NCI-H510A (cell line): ENCODE measurements around the gene FBXW7.

Source experiments
- DNase-seq: peaks from one replicate; lab custom pipeline; 2025; lab: John Stamatoyannopoulos, UW

The FBXW7 gene

GRCh38 chr4:152328582-152328981, 207.3 kb downstream of the FBXW7 start:
- DNase-seq = no peak

- DNase-seq = no peak
Measured at GRCh38 chr4:152327606-152328453, 208.1 kb downstream of the FBXW7 start.

- DNase-seq = no peak
Measured at GRCh38 chr4:152325831-152326230, 210.1 kb downstream of the FBXW7 start.

DNA sequence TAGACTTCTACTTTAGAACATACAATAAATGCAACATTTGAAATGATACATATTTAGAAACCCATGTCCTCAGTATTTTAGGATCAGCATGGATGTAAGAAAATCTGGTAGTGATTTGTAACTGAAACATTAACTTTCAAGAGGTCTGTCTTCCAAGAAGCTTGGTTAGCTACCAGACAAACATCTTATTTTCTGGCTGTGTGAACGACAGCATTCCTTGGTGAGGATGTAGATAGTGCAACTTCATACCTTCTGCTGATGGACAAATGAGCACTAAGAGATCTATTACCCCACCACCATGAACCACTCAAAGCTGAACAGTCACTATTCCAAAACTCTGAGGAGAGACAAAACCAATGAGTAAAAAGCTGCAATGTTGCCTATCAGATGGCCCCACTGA, 212.7 kb downstream of the FBXW7 start:
- no peak for DNase-seq

DNA sequence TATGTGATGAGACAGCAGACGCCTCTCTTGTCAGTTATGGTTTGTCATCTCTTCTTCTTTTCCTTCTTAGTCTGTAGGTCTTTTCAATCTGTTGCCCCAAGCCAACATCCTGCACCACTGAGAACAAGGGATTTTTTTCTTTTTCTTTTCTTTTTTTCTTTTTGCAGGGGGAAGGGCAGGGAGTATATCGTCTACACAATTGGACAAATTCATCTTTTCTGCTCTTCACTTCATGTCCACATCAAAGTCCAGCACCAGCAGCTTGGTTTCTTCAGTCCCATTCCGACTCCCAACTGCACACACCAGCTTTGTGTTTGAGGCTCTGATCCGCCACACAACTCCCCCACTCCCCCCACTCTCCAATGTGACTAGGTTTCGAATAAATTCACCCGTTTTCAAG, 213.2 kb downstream of the FBXW7 start:
- no peak for DNase-seq

DNA sequence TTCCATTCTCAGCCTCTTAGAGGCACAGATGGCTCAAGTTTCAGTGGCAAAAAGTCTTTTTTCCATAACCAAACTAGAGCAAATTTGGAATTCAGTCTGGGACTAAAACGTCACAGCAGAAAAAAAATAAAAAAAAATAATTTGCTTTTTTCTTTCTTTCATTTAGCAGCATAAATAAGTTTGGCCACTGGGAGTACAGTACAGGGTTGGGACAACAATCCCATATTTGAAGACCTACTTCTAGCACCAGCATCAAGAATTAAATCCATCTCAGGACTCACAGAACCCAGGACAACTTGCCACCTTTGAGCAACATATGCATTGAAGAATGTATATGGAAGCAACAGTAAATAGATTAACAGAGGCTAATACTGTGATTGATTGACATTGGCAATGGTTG, 214.0 kb downstream of the FBXW7 start:
- DNase-seq = no peak

- no peak for DNase-seq
Measured at GRCh38 chr4:152321398-152321797, 214.5 kb downstream of the FBXW7 start.

DNA sequence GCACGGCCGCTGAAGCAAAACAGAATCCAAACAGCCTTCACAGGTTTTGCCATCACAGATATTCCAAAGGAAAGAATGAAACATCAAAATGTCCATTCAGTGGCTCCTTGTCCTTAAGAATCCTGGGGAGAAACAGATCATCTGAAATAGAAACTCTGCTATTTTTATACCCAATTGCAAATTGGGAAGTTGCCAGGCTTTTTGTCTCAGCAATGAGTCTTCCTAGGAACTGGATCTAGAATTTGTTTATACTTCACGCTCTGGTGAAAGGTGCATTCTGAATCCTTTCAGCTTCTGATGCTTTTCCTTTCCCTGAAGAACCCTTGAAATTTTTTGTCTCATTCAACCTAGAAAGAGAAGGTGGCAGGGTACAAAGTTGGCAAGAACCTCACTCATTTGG, 218.9 kb downstream of the FBXW7 start:
- no peak for DNase-seq

DNA sequence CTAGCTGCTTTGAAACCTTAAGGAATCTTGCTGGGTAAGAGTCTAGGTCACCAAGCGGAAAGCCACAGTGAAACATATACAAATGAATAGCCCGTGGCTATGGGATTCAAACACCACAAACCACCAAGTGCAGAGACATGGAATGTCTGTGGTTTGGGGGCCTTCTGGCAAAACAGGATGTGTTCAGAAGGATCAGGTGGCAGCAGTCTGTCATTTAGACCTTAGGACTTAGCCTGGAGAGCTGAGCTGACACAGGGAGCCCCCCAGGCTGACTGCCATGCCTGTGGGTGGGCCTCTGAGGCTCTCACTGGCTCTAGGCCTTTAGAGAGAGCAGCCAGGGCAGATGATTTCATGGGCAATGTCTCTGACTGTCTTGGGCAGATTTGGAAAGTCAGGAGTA, 225.6 kb downstream of the FBXW7 start:
- no peak for DNase-seq

GRCh38 chr4:152309418-152309817, 226.5 kb downstream of the FBXW7 start:
- no peak for DNase-seq

- DNase-seq = peak; percentile 43
Measured at GRCh38 chr4:152308951-152309350, 226.9 kb downstream of the FBXW7 start.

DNA sequence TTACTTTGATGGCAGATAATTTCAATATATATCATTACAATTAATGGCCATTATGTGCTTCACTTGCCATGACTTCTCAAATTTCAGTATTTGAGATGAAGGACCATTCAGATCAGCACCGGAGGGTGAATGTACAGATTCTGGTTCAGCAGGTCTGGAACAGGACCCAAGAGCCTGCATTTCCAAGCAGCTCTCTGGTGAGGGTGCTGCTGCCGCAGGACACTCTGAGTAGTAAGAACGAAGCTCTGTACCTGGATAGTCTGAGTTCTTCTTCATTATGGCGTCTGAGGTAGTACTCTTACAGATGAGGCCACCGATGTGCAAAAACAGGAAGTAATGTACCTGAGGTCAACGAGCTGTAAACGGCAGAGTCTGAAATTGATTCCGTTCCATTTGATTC, 228.2 kb downstream of the FBXW7 start:
- peak; percentile 52 for DNase-seq

DNA sequence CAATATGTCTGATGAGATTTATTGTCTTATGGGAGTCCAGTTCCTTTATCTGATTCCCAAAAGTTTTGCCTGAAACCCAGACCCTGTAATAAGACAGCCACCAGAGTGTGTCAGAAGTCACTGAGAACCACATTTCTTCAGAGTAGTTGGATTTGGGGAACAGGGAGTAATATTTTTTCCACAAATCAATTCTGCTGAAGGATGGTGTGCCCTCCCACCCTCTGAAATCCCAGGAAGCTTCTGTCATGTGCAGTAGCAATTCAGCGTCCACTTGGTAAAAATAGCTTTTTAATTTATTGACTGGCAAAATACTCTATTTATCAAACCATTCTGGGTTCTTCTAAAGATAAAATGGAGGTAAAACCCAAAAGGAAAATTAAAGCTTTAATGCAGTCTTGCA, 229.4 kb downstream of the FBXW7 start:
- no peak for DNase-seq

DNA sequence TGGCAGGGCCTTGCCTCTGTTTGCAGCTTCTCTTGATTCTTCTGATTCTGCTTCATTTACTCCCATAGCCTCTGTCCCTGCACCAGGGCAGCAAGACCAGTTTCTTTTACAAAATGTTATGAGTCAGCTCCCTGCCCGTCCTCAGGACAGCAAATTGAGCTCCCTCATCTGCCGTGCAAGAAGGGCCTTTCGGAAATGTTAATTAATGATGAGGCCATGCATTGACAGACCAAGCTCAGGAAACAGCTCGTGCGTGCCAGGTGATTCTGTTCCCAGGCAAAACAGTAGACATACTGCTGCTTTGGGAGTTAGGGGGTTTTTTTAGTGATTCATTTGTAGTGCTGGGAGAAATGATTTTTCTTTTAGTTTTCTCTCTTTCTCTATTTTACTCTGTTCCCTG, 231.7 kb downstream of the FBXW7 start:
- peak; percentile 2 for DNase-seq

- no peak for DNase-seq
Measured at GRCh38 chr4:152301381-152301780, 234.5 kb downstream of the FBXW7 start.

DNA sequence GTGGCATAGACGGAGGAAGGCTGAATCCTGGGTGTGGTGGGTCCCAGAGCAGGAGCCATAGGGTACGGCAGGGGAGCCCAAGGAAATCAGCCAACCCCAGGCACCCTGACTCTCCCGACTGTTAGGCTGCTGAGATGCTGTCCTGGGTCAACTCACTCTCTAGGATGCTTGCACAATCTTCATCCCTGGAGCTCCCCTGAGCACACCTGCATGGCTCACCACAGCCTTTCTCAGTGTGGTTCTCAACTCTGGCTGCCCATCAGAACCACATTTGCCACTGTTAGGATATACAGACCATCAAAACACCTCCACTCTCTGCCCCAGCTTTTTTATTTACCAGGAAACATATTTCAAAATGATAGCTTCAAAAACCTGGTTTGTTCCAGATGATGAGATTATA, 236.3 kb downstream of the FBXW7 start:
- no peak for DNase-seq

DNA sequence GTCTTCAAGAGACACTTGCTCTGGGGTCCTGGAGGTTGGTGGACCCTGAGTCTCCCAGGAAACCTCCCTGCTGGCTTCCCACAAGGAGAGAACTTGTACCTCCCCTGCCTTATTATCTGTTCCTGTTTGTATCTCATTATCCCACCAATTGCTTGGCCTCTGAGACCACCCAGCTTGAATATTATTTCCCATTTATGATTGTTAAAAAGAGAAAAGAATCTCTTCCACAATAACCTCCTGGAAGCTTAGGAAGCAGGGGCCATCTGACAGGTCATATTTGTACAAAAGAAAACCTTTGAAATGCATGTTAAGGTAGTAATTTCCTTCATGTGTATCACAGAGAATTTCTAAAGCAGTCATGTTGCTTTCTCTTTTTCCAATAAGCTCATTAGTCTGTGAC, 239.5 kb downstream of the FBXW7 start:
- no peak for DNase-seq

GRCh38 chr4:152294765-152295164, 241.1 kb downstream of the FBXW7 start:
- DNase-seq = no peak

GRCh38 chr4:152294331-152294730, 241.6 kb downstream of the FBXW7 start:
- no peak for DNase-seq

- no peak for DNase-seq
Measured at GRCh38 chr4:152293527-152293926, 242.4 kb downstream of the FBXW7 start.

DNA sequence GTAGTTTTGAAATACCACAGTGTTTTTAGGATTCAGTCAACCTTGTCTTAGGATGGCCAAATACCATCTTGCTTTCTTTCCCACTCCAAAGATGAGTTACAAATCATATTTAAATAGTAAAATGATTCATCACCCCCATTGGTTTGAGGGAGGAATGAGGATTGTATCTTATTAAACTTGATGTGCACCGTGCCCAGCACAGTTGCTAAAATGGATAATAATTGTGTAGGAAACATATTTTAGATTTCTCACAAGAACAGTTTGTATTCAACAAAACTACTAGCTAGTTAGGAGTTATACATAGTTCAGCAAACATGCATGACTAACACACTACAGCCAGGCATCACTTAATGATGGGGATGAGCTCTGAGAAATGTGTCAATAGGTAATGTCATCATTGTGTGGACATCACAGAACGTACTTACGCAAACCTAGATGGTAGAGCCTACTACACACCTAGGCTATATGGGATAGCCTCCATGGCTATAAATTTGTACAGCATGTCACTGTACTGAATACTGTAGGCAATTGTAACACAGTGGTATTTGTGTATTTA, 245.4 kb downstream of the FBXW7 start:
- no peak for DNase-seq

- DNase-seq = no peak
Measured at GRCh38 chr4:152289941-152290340, 246.0 kb downstream of the FBXW7 start.

GRCh38 chr4:152289541-152289940, 246.4 kb downstream of the FBXW7 start:
- no peak for DNase-seq
